HUDEP-2 (cell line): Measurements from ENCODE around the gene RPL15.
A peak's percentile ranks its signal among the peaks of the same experiment; 100 is the strongest.
"Not testable (repeated sequence)": the region's sequence is repeated elsewhere in the genome, so short reads cannot be mapped to it uniquely, and the experiment has no call there.

Source experiments
- DNase-seq, 76 experiments: peaks; one replicate each; lab custom pipeline; 2025; ENCODE audit not compliant: unreplicated experiment in 76 of 76; lab: John Stamatoyannopoulos, UW

RPL15 gene

GRCh38 chr3:23916886-23917678 is at the start of gene RPL15, which contains the start of gene NKIRAS1:
TSS of gene RPL15 (plus strand) at chr3:23917132. CDS start at chr3:23917860, 728 bp downstream.
TSS of gene NKIRAS1 (minus strand) at chr3:23916990. CDS start at chr3:23910904, 6,086 bp downstream.
- peak; percentile 26 to 97 (median 93) for DNase-seq

- DNase-seq, result no peak
Measured at GRCh38 chr3:23867400-23867799, 49.5 kb upstream of the RPL15 start.

- no peak for DNase-seq
Measured at GRCh38 chr3:23867838-23868237, 49.1 kb upstream of the RPL15 start.

- no peak for DNase-seq
Measured at GRCh38 chr3:23869977-23870662, 46.8 kb upstream of the RPL15 start.

- not testable (repeated sequence) for DNase-seq
Measured at GRCh38 chr3:23870663-23871043, 46.3 kb upstream of the RPL15 start.

GRCh38 chr3:23871361-23871760 is 45.6 kb upstream of the RPL15 start:
- DNase-seq, result not testable (repeated sequence)

GRCh38 chr3:23872330-23872729 is 44.6 kb upstream of the RPL15 start:
- no peak for DNase-seq

- DNase-seq, result no peak
Measured at GRCh38 chr3:23873941-23874340, 43.0 kb upstream of the RPL15 start.

GRCh38 chr3:23874359-23875112 is 42.4 kb upstream of the RPL15 start:
- no peak for DNase-seq

GRCh38 chr3:23875113-23875725 is 41.7 kb upstream of the RPL15 start:
- no peak for DNase-seq

- no peak for DNase-seq
Measured at GRCh38 chr3:23876923-23877322, 40.0 kb upstream of the RPL15 start.

GRCh38 chr3:23877329-23877980 is 39.5 kb upstream of the RPL15 start:
- peak in 1 of 76 experiments; percentile 15 for DNase-seq

GRCh38 chr3:23879485-23879884 is 37.4 kb upstream of the RPL15 start:
- DNase-seq, result no peak

GRCh38 chr3:23880703-23881339 is 36.1 kb upstream of the RPL15 start:
- DNase-seq, result no peak

- not testable (repeated sequence) for DNase-seq
Measured at GRCh38 chr3:23881993-23882392, 34.9 kb upstream of the RPL15 start.

GRCh38 chr3:23882487-23882918 is 34.4 kb upstream of the RPL15 start:
- DNase-seq, result no peak

GRCh38 chr3:23884481-23884880 is 32.5 kb upstream of the RPL15 start:
- DNase-seq, result no peak

- DNase-seq, result no peak
Measured at GRCh38 chr3:23885210-23885609, 31.7 kb upstream of the RPL15 start.

- no peak for DNase-seq
Measured at GRCh38 chr3:23886311-23886710, 30.6 kb upstream of the RPL15 start.
